Neuronal stem cell (in vitro differentiated cells): ENCODE data around the gene MCTP1.

ENCODE experiments used
- DNase-seq: peaks from one replicate; pipeline ENCODE4 v3.0.0-alpha.2; 2013; ENCODE audit warnings: low spot score
- H2AFZ ChIP-seq: one replicate; pipeline ENCODE4 v1.6.1; 2013; ENCODE audit warnings: mild to moderate bottlenecking, low read length, inconsistent platforms
- H2AK5ac ChIP-seq: 2 replicates; pipeline ENCODE4 v1.6.1; 2013; ENCODE audit warnings: low read depth, mild to moderate bottlenecking, inconsistent platforms, low read length, moderate library complexity, mixed read lengths
- H2BK120ac ChIP-seq: 2 replicates; pipeline ENCODE4 v1.6.1; 2013; ENCODE audit warnings: low read depth, mild to moderate bottlenecking, inconsistent platforms, low read length, moderate library complexity, mixed read lengths
- H2BK12ac ChIP-seq: one replicate; pipeline ENCODE4 v1.6.1; 2013; ENCODE audit warnings: low read length, inconsistent platforms
- H2BK15ac ChIP-seq: 2 replicates; pipeline ENCODE4 v1.6.1; 2013; ENCODE audit warnings: mild to moderate bottlenecking, low read length, inconsistent platforms, mixed read lengths
- H2BK5ac ChIP-seq: one replicate; pipeline ENCODE4 v1.6.1; 2013; ENCODE audit warnings: inconsistent platforms, mild to moderate bottlenecking, low read length, moderate library complexity
- H3K14ac ChIP-seq: one replicate; pipeline ENCODE4 v1.6.1; 2013; ENCODE audit warnings: low read length, inconsistent platforms
- H3K18ac ChIP-seq: 2 replicates; pipeline ENCODE4 v1.6.1; 2013; ENCODE audit warnings: low read length, inconsistent platforms
- H3K23ac ChIP-seq: 2 replicates; pipeline ENCODE4 v1.6.1; 2013; ENCODE audit warnings: low read depth, mild to moderate bottlenecking, mixed read lengths, low read length, inconsistent platforms; ENCODE audit not compliant: poor library complexity
- H3K27ac ChIP-seq: replicated peaks from 3 replicates; pipeline ENCODE4 v1.5.1; 2013; ENCODE audit warnings: low read length, inconsistent platforms
- H3K27me3 ChIP-seq, 3 experiments: 2 replicates each; pipeline ENCODE4 v1.6.1; 2013; ENCODE audit warnings: low read length in 3 of 3, mild to moderate bottlenecking in 2 of 3, inconsistent platforms in 1 of 3, low read depth in 1 of 3, mixed read lengths in 1 of 3, moderate library complexity in 1 of 3; ENCODE audit not compliant: control insufficient read depth in 3 of 3, insufficient read depth in 3 of 3
- H3K36me3 ChIP-seq, 2 donors: replicated peaks in 1 of 2; 2 replicates each; pipeline ENCODE4 v1.6.1; 2013; ENCODE audit warnings: low read length in 2 of 2; ENCODE audit not compliant: control insufficient read depth in 2 of 2, insufficient read depth in 2 of 2
- H3K4ac ChIP-seq: 2 replicates; pipeline ENCODE4 v1.6.1; 2013; ENCODE audit warnings: inconsistent platforms, mild to moderate bottlenecking, low read length, moderate library complexity
- H3K4me1 ChIP-seq, 2 donors: 1 replicate in 1 of 2; 2 replicates in 1 of 2; pipeline ENCODE4 v1.6.1; 2013; ENCODE audit warnings: low read length in 2 of 2, low read depth in 1 of 2; ENCODE audit not compliant: control insufficient read depth in 2 of 2, insufficient read depth in 1 of 2
- H3K4me2 ChIP-seq: one replicate; pipeline ENCODE4 v1.6.1; 2013; ENCODE audit warnings: mild to moderate bottlenecking, low read length, inconsistent platforms; ENCODE audit not compliant: insufficient read depth, poor library complexity, severe bottlenecking
- H3K4me3 ChIP-seq, 2 donors: 2 replicates each; pipeline ENCODE4 v1.5.1; 2013; ENCODE audit warnings: low read length in 2 of 2, mild to moderate bottlenecking in 2 of 2, inconsistent platforms in 1 of 2, moderate library complexity in 1 of 2
- H3K79me1 ChIP-seq: one replicate; pipeline ENCODE4 v1.6.1; 2013; ENCODE audit warnings: low read depth, mild to moderate bottlenecking, inconsistent platforms, low read length, moderate library complexity
- H3K9ac ChIP-seq: one replicate; pipeline ENCODE4 v1.6.1; 2013; ENCODE audit warnings: mild to moderate bottlenecking, low read depth, low read length, inconsistent platforms; ENCODE audit not compliant: poor library complexity
- H3K9me3 ChIP-seq, 2 donors: replicated peaks in 1 of 2; 2 replicates each; pipeline versions ENCODE3 to v1.6.1; 2013; ENCODE audit warnings: low read length in 2 of 2, mild to moderate bottlenecking in 2 of 2, inconsistent platforms in 1 of 2, low read depth in 1 of 2, mixed read lengths in 1 of 2, moderate library complexity in 1 of 2; ENCODE audit not compliant: control insufficient read depth in 2 of 2, insufficient read depth in 1 of 2
- H4K8ac ChIP-seq: one replicate; pipeline ENCODE4 v1.6.1; 2013; ENCODE audit warnings: low read depth, mild to moderate bottlenecking, inconsistent platforms, low read length, moderate library complexity
- H4K91ac ChIP-seq: one replicate; pipeline ENCODE4 v1.6.1; 2013; ENCODE audit warnings: low read length, low read depth, mild to moderate bottlenecking, inconsistent platforms; ENCODE audit not compliant: poor library complexity
- WGBS, 2 donors: extraction: QIAGEN DNeasy Blood & Tissue Kit; methylation state at CpG; one replicate each; pipeline ENCODE4 v1.1.7; 2013; ENCODE audit warnings: missing lambda C conversion rate in 2 of 2, mixed read lengths in 1 of 2; ENCODE audit not compliant: insufficient read length in 2 of 2, insufficient replicate concordance in 1 of 2; ENCODE audit errors: extremely low coverage in 2 of 2; 5-methylcytosine and 5-hydroxymethylcytosine counted together

Gene MCTP1

DNA sequence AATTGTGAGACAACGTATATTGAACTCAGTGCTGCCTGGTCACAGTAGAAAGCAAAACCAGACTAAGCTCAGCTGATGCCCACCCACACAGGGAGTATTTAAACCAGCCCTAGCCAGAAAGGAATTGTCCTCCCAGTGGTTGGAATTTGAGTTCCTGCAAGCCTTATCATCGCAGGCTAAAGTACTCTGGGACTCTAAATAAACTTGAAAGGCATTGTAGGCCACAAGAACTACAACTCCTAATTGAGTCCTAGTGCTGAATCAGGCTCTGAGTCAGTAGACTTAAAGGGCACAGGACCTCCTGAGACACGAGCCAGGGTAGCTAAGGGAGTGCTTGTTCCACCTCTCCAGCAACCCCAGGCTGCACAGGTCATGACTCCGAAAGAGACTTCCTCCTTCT, 171.4 kb downstream of the MCTP1 start:
- H2BK120ac ChIP-seq, result no peak overlapping the region
- peaks cover 0 to 2% of the 10 kb centered on the region in 2 donors for H3K4me1 ChIP-seq
- no peak overlapping the region for H3K27ac ChIP-seq
- H3K23ac ChIP-seq, result no peak overlapping the region
- no peak overlapping the region for H3K4ac ChIP-seq
- H2BK15ac ChIP-seq, result no peak overlapping the region
- no peaks in the 10 kb centered on the region for H3K36me3 ChIP-seq
- no peak overlapping the region for H3K14ac ChIP-seq
- no peak overlapping the region for H2BK5ac ChIP-seq
- no peak overlapping the region for H3K18ac ChIP-seq
- H3K4me3 ChIP-seq, result no peak overlapping the region
- no peak overlapping the region for H4K8ac ChIP-seq
- H3K79me1 ChIP-seq, result no peaks in the 10 kb centered on the region
- H3K4me2 ChIP-seq, result no peak overlapping the region
- no peak overlapping the region for H4K91ac ChIP-seq
- H3K9ac ChIP-seq, result no peak overlapping the region
- H2AFZ ChIP-seq, result peak overlapping the region; percentile 17
- DNase-seq, result no peak
- peaks cover 0 to 1% of the 10 kb centered on the region in 2 donors for H3K9me3 ChIP-seq
- no peak overlapping the region for H2BK12ac ChIP-seq
- no peak overlapping the region for H2AK5ac ChIP-seq
- WGBS, 2 donors, result no CpG with 5 or more reads among the region's 4 CpGs
- H3K27me3 ChIP-seq, result no peaks in the 10 kb centered on the region

DNA sequence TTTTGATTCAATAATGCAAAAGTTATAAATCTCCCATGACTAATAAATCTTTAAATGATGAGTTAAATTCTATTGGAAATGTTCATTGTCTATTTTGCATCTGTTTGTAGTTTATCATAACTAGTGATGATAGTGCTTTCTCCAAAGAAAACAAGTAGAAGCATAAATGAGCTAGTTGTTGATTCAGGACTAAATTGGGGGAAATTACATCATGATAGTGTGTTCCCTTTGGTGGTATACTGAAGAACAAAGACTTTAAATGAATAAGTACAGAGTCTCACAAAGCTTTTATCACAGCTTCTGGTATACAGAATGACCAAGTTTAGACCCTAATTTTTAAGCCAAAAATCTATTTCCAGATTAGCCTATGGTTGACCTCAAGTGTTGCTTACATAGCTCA, 173.8 kb downstream of the MCTP1 start:
- Histone ChIP-seq H4K8ac (no peak overlapping the region), H3K18ac (no peak overlapping the region), H3K9ac (no peak overlapping the region), H2AFZ (no peak overlapping the region), H3K79me1 (no peaks in the 10 kb centered on the region), H4K91ac (no peak overlapping the region), H3K9me3 (peaks cover 0 to 1% of the 10 kb centered on the region in 2 donors), H3K14ac (no peak overlapping the region), H3K4me2 (no peak overlapping the region), H2BK12ac (no peak overlapping the region), H3K27me3 (no peaks in the 10 kb centered on the region), H3K4ac (no peak overlapping the region), H3K27ac (no peak overlapping the region), H2BK120ac (no peak overlapping the region), H2BK5ac (no peak overlapping the region), H2BK15ac (no peak overlapping the region), H3K36me3 (no peaks in the 10 kb centered on the region), H3K4me1 (peaks cover 0 to 2% of the 10 kb centered on the region in 2 donors), H3K4me3 (no peak overlapping the region), H3K23ac (no peak overlapping the region), H2AK5ac (no peak overlapping the region)
- no peak for DNase-seq

DNA sequence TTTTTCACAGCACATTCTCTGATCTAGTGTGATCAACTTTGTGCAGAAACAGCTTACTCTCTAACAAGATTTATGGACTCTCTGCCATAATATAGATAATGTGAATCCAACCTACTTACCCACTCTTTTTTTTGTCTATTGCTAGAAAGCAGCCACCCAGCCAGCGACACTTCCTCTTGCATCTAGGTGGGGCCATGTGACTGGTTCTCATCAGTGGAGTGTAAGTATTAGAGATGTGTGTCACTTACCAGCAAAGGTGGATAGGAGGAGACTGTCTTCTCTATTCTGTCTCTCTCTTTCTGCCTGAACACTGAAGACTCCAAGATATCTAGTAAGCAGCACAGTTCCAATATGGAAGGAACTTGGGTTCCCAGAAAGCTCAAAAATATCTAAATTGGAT, 174.8 kb downstream of the MCTP1 start:
- WGBS, 2 donors, result no CpG with 5 or more reads among the region's 1 CpG
- peaks cover 0 to 2% of the 10 kb centered on the region in 2 donors for H3K4me1 ChIP-seq

DNA sequence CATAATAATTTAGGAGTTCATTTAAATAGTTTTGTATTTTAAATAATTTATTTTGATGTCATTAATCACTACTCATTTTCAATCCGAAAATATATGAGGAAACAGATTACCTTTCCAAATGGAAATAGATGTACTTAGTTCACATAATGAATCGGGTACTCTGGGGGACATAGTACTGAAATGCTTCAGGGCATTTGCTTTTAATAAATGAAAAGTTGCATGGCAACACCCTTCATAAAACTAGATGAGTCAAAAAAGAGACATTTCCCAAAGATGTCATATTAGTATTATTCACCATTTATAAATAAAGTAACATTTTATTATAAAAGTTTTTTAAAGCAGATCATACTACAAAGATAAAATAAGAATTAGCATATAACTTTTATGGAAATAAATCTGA, 177.8 kb downstream of the MCTP1 start:
- Histone ChIP-seq H3K18ac (no peak overlapping the region), H3K4me3 (no peak overlapping the region), H3K79me1 (no peaks in the 10 kb centered on the region), H3K4me2 (no peak overlapping the region), H2BK15ac (no peak overlapping the region), H2AK5ac (no peak overlapping the region), H3K27me3 (no peaks in the 10 kb centered on the region), H3K14ac (no peak overlapping the region), H3K23ac (no peak overlapping the region), H2AFZ (no peak overlapping the region), H2BK12ac (no peak overlapping the region), H4K8ac (no peak overlapping the region), H2BK5ac (no peak overlapping the region), H2BK120ac (no peak overlapping the region), H3K36me3 (no peaks in the 10 kb centered on the region), H3K4ac (no peak overlapping the region), H3K9ac (no peak overlapping the region), H4K91ac (no peak overlapping the region), H3K9me3 (no peaks in the 10 kb centered on the region), H3K4me1 (no peaks in the 10 kb centered on the region), H3K27ac (no peak overlapping the region)
- no peak for DNase-seq
- WGBS, 2 donors, result no CpG with 5 or more reads among the region's 2 CpGs

More for the DNA sequence above, 174.8 kb downstream of the MCTP1 start:
- Histone ChIP-seq H3K4me3 (no peak overlapping the region), H3K4me2 (no peak overlapping the region), H3K18ac (no peak overlapping the region), H3K14ac (no peak overlapping the region), H3K79me1 (no peaks in the 10 kb centered on the region), H3K9ac (no peak overlapping the region), H4K8ac (no peak overlapping the region), H3K27ac (no peak overlapping the region), H2BK12ac (no peak overlapping the region), H3K4ac (no peak overlapping the region), H2BK120ac (no peak overlapping the region), H2BK15ac (no peak overlapping the region), H2AFZ (no peak overlapping the region), H4K91ac (no peak overlapping the region), H2AK5ac (no peak overlapping the region), H2BK5ac (no peak overlapping the region), H3K27me3 (no peaks in the 10 kb centered on the region), H3K36me3 (no peaks in the 10 kb centered on the region), H3K9me3 (peaks cover 0 to 1% of the 10 kb centered on the region in 2 donors), H3K23ac (no peak overlapping the region)
- no peak for DNase-seq
